ENCODE measurements around the gene PARVA. TPM values are rescaled to one million over a fixed set of nuclear protein-coding genes. Genes with fewer than 3 reads are reported as not detected.

PARVA gene
- total and polyA plus RNA-seq, 2 of the 8 experiments (the other 6 are each of a cell fraction or from before 2014, with no cell fraction given): 3.1 to 13.5 TPM

- no peaks in the 10 kb centered on the region for H3K79me2 ChIP-seq (ENCODE audit: control insufficient read depth in 1 of 2, insufficient read depth in 2 of 2, low read length in 2 of 2)
- CTCF ChIA-PET (ENCODE audit: partially characterized antibody): interaction anchor here (1.0 to 2.2 kb wide), 3 partner anchors 11 to 23 kb away, joined by 4 to 8 read pairs (median 5); partner anchors contain the start of gene PARVA
- no peak for TF ChIP-seq TCF12 (IDR thresholded peaks at IDR 0.05; ENCODE audit: low read depth, low read length)
- no peak for TF ChIP-seq RXRA (IDR thresholded peaks at IDR 0.05; ENCODE audit: insufficient read depth, low read depth, low read length)
- TF ChIP-seq EGR1 (IDR thresholded peaks at IDR 0.05; ENCODE audit: borderline replicate concordance, low read depth, low read length): no peak
- TF ChIP-seq POLR2A (IDR thresholded peaks at IDR 0.05; ENCODE audit: control extremely low read depth in 1 of 2, low read depth in 2 of 2, low read length in 2 of 2): no peak
- no peak for TF ChIP-seq CHD2 (IDR thresholded peaks at IDR 0.05; ENCODE audit: low read length)
- TF ChIP-seq CEBPB (IDR thresholded peaks at IDR 0.05; ENCODE audit: low read depth, low read length): no peak
Observed at GRCh38 chr11:12399355-12399754, 22.0 kb downstream of the PARVA start.

More at GRCh38 chr11:12399355-12399754, 22.0 kb downstream of the PARVA start:
- Histone ChIP-seq H2BK15ac (ENCODE audit: low read length) (no peak overlapping the region), H3K27ac (ENCODE audit: low read depth, low read length) (no peak overlapping the region), H3K4me1 (replicated peaks in 1 of 4; ENCODE audit: control insufficient read depth in 3 of 4, insufficient read depth in 4 of 4, low read length in 3 of 4) (peaks cover 0 to 5% (median 0%) of the 10 kb centered on the region in 4 experiments; a peak in 2 of 7 replicates), H3K14ac (ENCODE audit: insufficient read length) (no peak overlapping the region), H4K5ac (ENCODE audit: insufficient read length, low read depth, low read length) (no peak overlapping the region), H4K20me1 (replicated peaks in 1 of 2; ENCODE audit: control insufficient read depth in 1 of 2, insufficient read depth in 2 of 2, low read length in 2 of 2) (no peaks in the 10 kb centered on the region), H2AFZ (ENCODE audit: low read length) (no peak overlapping the region), H4K8ac (ENCODE audit: extremely low read depth, insufficient read depth, low read length) (no peak overlapping the region), H2BK5ac (ENCODE audit: low read depth, low read length) (no peak overlapping the region), H3K27me3 (replicated peaks in 1 of 4; ENCODE audit: control insufficient read depth in 3 of 4, extremely low read depth in 1 of 4, insufficient read depth in 3 of 4, low read length in 3 of 4) (no peaks in the 10 kb centered on the region), H3K79me1 (ENCODE audit: low read depth, low read length) (no peaks in the 10 kb centered on the region), H3K4ac (replicated peaks; ENCODE audit: insufficient read length, low read depth, low read length) (no peak overlapping the region), H3K23me2 (ENCODE audit: low read depth, low read length) (no peaks in the 10 kb centered on the region), H2BK120ac (replicated peaks; ENCODE audit: low read depth, low read length) (no peak overlapping the region), H3K23ac (ENCODE audit: insufficient read length) (no peak overlapping the region), H3K56ac (replicated peaks; ENCODE audit: insufficient read length, low read depth, low read length) (no peak overlapping the region), H3K9me3 (ENCODE audit: insufficient read depth in 2 of 2, low read depth in 1 of 2, low read length in 1 of 2) (no peaks in the 10 kb centered on the region), H3K18ac (ENCODE audit: extremely low read depth, low read length) (no peak overlapping the region), H3K36me3 (ENCODE audit: control insufficient read depth in 2 of 4, insufficient read depth in 4 of 4, low read length in 3 of 4) (no peaks in the 10 kb centered on the region), H4K91ac (replicated peaks; ENCODE audit: insufficient read length, low read length) (no peak overlapping the region), H2AK5ac (ENCODE audit: low read depth, low read length) (no peak overlapping the region), H3K4me2 (ENCODE audit: insufficient read depth in 1 of 2, low read depth in 2 of 2, low read length in 2 of 2) (no peak overlapping the region), H3K4me3 (ENCODE audit: extremely low read depth in 1 of 4, insufficient read depth in 2 of 4, low read depth in 3 of 4, low read length in 4 of 4) (no peak overlapping the region), H3K9ac (replicated peaks in 1 of 4; ENCODE audit: extremely low read depth in 1 of 4, low read depth in 3 of 4, low read length in 3 of 4) (no peak overlapping the region), H2BK12ac (ENCODE audit: low read depth, low read length) (no peak overlapping the region), H2BK20ac (ENCODE audit: low read length) (no peak overlapping the region)
- FAIRE-seq (no peak), DNase-seq (ENCODE audit: low read depth in 1 of 2, low spot score in 2 of 2) (no peak)
- POLR2A ChIA-PET (ENCODE audit: partially characterized antibody): no interaction called here

Measured in H1 (cell line).